ENCODE measurements around the gene ARHGAP42.

ARHGAP42 gene

GRCh38 chr11:100841711-100842407 lies 154.8 kb downstream of the ARHGAP42 start:
- no peak for DNase-seq

- DNase-seq = no peak
These were observed 160.7 kb downstream of the ARHGAP42 start for GRCh38 chr11:100847696-100848216.

- no peak for DNase-seq
These were observed 162.2 kb downstream of the ARHGAP42 start for GRCh38 chr11:100849009-100849900.

GRCh38 chr11:100849901-100850235 lies 162.8 kb downstream of the ARHGAP42 start:
- no peak for DNase-seq

- DNase-seq = no peak
These were observed 164.1 kb downstream of the ARHGAP42 start for GRCh38 chr11:100851147-100851546.

- no peak for DNase-seq
These were observed 164.6 kb downstream of the ARHGAP42 start for GRCh38 chr11:100851584-100852152.

GRCh38 chr11:100855466-100856067 lies 168.5 kb downstream of the ARHGAP42 start:
- no peak for DNase-seq

GRCh38 chr11:100857236-100858005 lies 170.3 kb downstream of the ARHGAP42 start:
- DNase-seq = no peak

GRCh38 chr11:100860318-100861155 lies 173.4 kb downstream of the ARHGAP42 start:
- no peak for DNase-seq

- no peak for DNase-seq
These were observed 174.1 kb downstream of the ARHGAP42 start for GRCh38 chr11:100861212-100861611.

- DNase-seq = no peak
These were observed 176.0 kb downstream of the ARHGAP42 start for GRCh38 chr11:100863080-100863581.

- DNase-seq = no peak
These were observed 178.5 kb downstream of the ARHGAP42 start for GRCh38 chr11:100865443-100866065.

GRCh38 chr11:100866453-100866852 lies 179.4 kb downstream of the ARHGAP42 start:
- no peak for DNase-seq

- DNase-seq = no peak
These were observed 180.5 kb downstream of the ARHGAP42 start for GRCh38 chr11:100867606-100868005.

- DNase-seq = no peak
These were observed 182.2 kb downstream of the ARHGAP42 start for GRCh38 chr11:100869328-100869727.

- DNase-seq = no peak
These were observed 183.1 kb downstream of the ARHGAP42 start for GRCh38 chr11:100870138-100870537.

- DNase-seq = no peak
These were observed 186.1 kb downstream of the ARHGAP42 start for GRCh38 chr11:100872951-100873740.

- no peak for DNase-seq
These were observed 187.1 kb downstream of the ARHGAP42 start for GRCh38 chr11:100874203-100874602.

- DNase-seq = no peak
These were observed 188.4 kb downstream of the ARHGAP42 start for GRCh38 chr11:100875521-100875869.
